Cardiac fibroblast (primary cell): ENCODE results near the gene USB1.

ENCODE experiments used
- DNase-seq, 2 donors: peaks; one replicate each; pipeline versions ENCODE4 v3.0.0 to v3.0.0-alpha.2; 2010; ENCODE audit warnings: low read depth in 2 of 2
- H3K4me3 ChIP-seq, 2 donors: replicated peaks in 1 of 2; 1 replicate in 1 of 2; 2 replicates in 1 of 2; pipeline ENCODE4 v1.5.1; 2011; ENCODE audit warnings: low read depth in 2 of 2, low read length in 2 of 2, mild to moderate bottlenecking in 2 of 2, moderate library complexity in 1 of 2
- TF ChIP-seq, protein P1 (sequence below): IDR thresholded peaks from one replicate; pipeline ENCODE4 v1.5.1; 2011; ENCODE audit warnings: low read depth, mild to moderate bottlenecking, low read length, inconsistent platforms

USB1 gene, protein sequence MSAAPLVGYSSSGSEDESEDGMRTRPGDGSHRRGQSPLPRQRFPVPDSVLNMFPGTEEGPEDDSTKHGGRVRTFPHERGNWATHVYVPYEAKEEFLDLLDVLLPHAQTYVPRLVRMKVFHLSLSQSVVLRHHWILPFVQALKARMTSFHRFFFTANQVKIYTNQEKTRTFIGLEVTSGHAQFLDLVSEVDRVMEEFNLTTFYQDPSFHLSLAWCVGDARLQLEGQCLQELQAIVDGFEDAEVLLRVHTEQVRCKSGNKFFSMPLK

DNA sequence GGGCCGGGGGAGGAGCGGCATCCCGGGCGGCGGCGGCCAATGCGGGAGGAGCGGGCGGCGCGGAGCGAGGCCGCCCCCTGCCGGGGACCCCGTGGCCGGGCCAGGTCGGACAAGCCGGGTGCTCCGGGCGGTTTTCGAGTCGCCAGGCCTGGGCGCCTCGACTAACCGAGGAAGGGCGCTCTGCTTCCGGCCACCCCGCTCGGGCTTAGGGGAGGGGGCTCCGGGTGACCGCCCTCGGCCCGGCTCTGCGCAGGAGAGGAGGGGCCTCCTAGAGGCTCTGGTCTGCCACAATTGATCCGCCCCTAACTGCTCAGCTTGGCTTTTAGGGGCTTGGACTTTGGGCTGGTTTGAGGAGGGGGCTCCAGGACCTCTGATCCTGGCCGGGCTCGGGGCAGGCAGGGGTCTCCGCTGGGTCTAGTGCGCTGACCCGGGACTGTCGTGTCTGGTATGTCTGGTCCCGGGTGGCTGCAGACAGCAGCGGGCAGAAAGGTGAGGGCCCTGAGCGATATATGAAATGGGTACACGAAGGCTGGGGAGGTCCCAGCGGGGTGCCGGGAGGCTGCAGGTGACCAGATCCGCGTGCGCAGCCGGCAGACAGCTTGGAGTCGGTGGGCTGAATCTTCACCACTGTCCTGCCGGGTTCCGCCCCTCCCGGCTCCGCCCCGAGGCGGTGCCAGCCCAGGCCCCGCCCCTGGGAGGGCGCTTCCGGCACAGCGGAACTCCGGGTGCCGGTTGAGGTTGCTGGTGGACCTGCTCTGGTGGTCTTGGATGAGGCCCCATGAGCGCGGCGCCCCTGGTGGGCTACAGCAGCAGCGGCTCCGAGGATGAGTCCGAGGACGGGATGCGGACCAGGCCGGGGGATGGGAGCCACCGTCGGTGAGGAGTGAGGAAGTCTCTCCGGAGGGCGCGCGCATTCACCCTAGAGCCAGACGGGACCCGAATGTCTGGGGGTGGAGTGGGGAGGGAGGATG, at the start of gene USB1:
USB1 (plus strand) TSS at position 702 of the 971 bp plus-strand sequence; CDS start at position 779, 77 bp downstream.
- TF ChIP-seq, protein P1, sequence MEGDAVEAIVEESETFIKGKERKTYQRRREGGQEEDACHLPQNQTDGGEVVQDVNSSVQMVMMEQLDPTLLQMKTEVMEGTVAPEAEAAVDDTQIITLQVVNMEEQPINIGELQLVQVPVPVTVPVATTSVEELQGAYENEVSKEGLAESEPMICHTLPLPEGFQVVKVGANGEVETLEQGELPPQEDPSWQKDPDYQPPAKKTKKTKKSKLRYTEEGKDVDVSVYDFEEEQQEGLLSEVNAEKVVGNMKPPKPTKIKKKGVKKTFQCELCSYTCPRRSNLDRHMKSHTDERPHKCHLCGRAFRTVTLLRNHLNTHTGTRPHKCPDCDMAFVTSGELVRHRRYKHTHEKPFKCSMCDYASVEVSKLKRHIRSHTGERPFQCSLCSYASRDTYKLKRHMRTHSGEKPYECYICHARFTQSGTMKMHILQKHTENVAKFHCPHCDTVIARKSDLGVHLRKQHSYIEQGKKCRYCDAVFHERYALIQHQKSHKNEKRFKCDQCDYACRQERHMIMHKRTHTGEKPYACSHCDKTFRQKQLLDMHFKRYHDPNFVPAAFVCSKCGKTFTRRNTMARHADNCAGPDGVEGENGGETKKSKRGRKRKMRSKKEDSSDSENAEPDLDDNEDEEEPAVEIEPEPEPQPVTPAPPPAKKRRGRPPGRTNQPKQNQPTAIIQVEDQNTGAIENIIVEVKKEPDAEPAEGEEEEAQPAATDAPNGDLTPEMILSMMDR = peak; percentile 26

DNA sequence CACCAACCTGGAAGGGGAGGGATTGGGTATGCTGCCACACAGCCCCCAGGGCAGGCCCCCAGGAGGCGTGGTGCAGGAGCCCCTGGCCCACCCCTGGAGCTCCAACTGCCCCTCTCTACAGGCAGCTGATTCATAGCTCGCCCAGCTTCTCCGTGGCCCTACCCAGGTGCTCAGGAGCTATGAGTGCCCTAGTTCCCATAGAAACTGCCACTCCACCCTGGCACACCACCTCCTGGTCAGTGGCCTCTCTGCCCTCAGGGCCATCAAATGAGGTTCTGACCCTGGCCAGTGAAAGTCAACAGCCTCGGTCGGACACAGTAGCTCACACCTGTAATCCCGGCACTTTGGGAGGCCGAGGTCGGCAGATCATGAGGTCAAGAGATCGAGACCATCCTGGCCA, 48.3 kb upstream of the USB1 start:
- TF ChIP-seq, protein P1 = no peak
- H3K4me3 ChIP-seq = no peak overlapping the region
- no peak for DNase-seq

More for the DNA sequence above, at the start of gene USB1:
- DNase-seq = peak; percentile 78 to 83
- H3K4me3 ChIP-seq = peak within 1 kb of the TSS; percentile 78 to 89

DNA sequence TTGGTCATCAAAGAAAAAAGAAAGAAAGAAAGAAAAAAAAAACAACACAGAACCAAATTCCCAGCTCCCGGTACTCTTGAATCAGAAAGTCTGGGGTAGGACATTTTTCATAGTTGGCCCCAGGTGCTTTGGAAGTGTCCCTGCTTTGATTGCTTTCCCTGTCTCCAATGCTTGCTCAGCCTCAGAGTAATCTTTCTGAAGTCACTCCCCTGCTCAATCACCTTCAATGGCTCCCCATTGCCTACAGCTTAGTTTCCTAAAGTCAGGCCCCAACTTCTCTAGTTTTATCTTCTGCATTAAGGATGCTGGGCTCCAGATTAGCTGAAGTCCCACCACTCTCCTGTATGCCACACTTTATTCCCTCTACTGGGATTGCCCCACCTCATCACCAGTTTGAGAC, 47.4 kb upstream of the USB1 start:
- no peak overlapping the region for H3K4me3 ChIP-seq
- DNase-seq = no peak
- TF ChIP-seq, protein P1 = no peak

GRCh38 chr16:57955572-57956188, 45.5 kb upstream of the USB1 start:
- DNase-seq = no peak
- TF ChIP-seq, protein P1 = no peak
- H3K4me3 ChIP-seq = no peak overlapping the region

- TF ChIP-seq, protein P1 = no peak
- no peak overlapping the region for H3K4me3 ChIP-seq
- no peak for DNase-seq
Observed at GRCh38 chr16:57956270-57956808, 44.9 kb upstream of the USB1 start.

DNA sequence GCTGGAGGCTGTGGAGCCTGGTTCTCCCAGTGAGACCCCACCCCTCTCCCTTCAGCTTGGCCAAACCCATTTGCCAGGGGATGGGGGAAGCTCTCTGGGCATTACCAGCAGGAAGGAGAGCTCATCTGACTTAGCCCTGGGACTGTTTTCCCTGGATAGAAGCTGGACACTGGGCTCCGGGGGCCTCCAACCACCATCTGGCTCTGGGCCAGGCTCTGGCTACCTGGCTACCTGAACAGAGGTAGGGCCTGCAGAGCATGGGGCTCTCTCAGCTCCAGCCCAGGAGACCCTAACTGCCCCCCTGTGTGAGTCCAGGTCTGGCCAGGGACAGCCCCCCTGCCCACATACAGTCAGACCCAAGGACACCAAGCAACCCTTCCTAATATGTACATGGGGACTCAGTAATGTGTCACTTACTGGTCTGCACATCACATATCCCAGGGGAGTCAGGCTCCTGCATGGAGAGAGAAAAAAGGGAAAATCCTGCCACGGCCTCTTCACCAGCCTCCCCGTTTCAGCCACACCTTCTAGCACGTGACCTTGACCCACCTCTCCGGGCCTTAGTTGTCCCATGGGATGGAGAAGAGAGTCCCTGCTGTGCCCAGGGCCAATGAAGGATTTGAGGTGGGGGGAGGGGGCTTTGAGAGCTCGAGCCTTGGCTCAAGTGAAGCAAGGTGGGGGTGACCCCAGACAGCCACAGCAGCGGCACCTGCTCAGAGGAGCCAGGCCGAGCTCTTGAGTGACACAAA, 44.1 kb upstream of the USB1 start:
- no peak for DNase-seq
- H3K4me3 ChIP-seq = no peak overlapping the region
- TF ChIP-seq, protein P1 = no peak
